Karpas-422 (cell line): ENCODE measurements around the gene EVA1A. TPM values are rescaled to one million over a fixed set of nuclear protein-coding genes. Genes with fewer than 3 reads are reported as not detected.

Source experiments
- DNase-seq: peaks from one replicate; pipeline ENCODE4 v3.0.0-alpha.2; 2015
- H2AFZ ChIP-seq: fragments of 200-600 bp; sonication (generic); 2 replicates; pipeline ENCODE4 v1.6.1; 2014; ENCODE audit warnings: antibody characterized with exemption, low read length, mixed read lengths
- H3K27ac ChIP-seq: fragments of 200-600 bp; sonication (generic); 2 replicates; pipeline ENCODE4 v1.5.1; 2014; ENCODE audit warnings: mild to moderate bottlenecking, low read length, moderate library complexity
- H3K27me3 ChIP-seq: fragments of 200-600 bp; sonication (generic); 2 replicates; pipeline ENCODE4 v1.6.1; 2014; ENCODE audit warnings: low read length, mixed read lengths
- H3K36me3 ChIP-seq: fragments of 200-600 bp; sonication (generic); 2 replicates; pipeline ENCODE4 v1.6.1; 2014; ENCODE audit warnings: low read length, mixed read lengths; ENCODE audit not compliant: insufficient read depth
- H3K4me1 ChIP-seq: fragments of 200-600 bp; sonication (generic); 2 replicates; pipeline ENCODE4 v1.6.1; 2014; ENCODE audit warnings: mild to moderate bottlenecking, low read length, mixed read lengths
- H3K4me2 ChIP-seq: fragments of 200-600 bp; sonication (generic); 2 replicates; pipeline ENCODE4 v1.6.1; 2014; ENCODE audit warnings: low read length, low read depth, mild to moderate bottlenecking; ENCODE audit not compliant: poor library complexity, severe bottlenecking
- H3K4me3 ChIP-seq: fragments of 200-600 bp; sonication (generic); 2 replicates; pipeline ENCODE4 v1.5.1; 2014; ENCODE audit warnings: mild to moderate bottlenecking, antibody characterized with exemption, low read length, mixed read lengths
- H3K79me2 ChIP-seq: fragments of 200-600 bp; sonication (generic); 2 replicates; pipeline ENCODE4 v1.6.1; 2014; ENCODE audit warnings: mild to moderate bottlenecking, low read length, mixed read lengths
- H3K9ac ChIP-seq: fragments of 200-600 bp; sonication (generic); 2 replicates; pipeline ENCODE4 v1.6.0; 2014; ENCODE audit warnings: low read length
- H3K9me2 ChIP-seq: fragments of 200-600 bp; sonication (generic), shearing (Covaris generic); replicated peaks from 2 replicates; pipeline ENCODE4 v1.6.0; 2014; ENCODE audit warnings: mild to moderate bottlenecking, low read length, moderate library complexity; ENCODE audit not compliant: insufficient read depth
- H3K9me3 ChIP-seq: fragments of 300-700, 200-600 bp; sonication (generic); 2 replicates; pipeline ENCODE4 v1.6.1; 2014; ENCODE audit warnings: low read length, mixed read lengths
- H4K20me1 ChIP-seq: fragments of 200-600 bp; sonication (generic); 2 replicates; pipeline ENCODE4 v1.6.1; 2014; ENCODE audit warnings: mild to moderate bottlenecking, antibody characterized with exemption, low read length, low read depth; ENCODE audit not compliant: insufficient read depth
- total RNA-seq: library from RNA; depleted of rRNA; stranded (reverse); fragments of >200 nt; shearing (Covaris generic); gene quantifications from 2 replicates; pipeline ENCODE4 v1.2.3, GENCODE V29; 2014; ENCODE audit warnings: low replicate concordance

Gene EVA1A
- total RNA-seq, 1 experiment from 2014 or later = not detected

- Histone ChIP-seq H3K9me2 (no peaks in the 10 kb centered on the region), H3K9ac (no peak overlapping the region), H2AFZ (no peak overlapping the region), H4K20me1 (no peaks in the 10 kb centered on the region; the same call in 1 of the 2 replicates), H3K36me3 (no peaks in the 10 kb centered on the region), H3K27ac (no peak overlapping the region), H3K4me1 (no peaks in the 10 kb centered on the region), H3K9me3 (no peaks in the 10 kb centered on the region), H3K27me3 (no peaks in the 10 kb centered on the region), H3K79me2 (no peaks in the 10 kb centered on the region), H3K4me2 (no peak overlapping the region), H3K4me3 (no peak overlapping the region)
- DNase-seq = no peak
Measured at GRCh38 chr2:75605770-75606529, 45.2 kb upstream of the EVA1A start.

- Histone ChIP-seq H3K4me3 (no peak overlapping the region), H2AFZ (no peak overlapping the region), H3K9ac (no peak overlapping the region), H3K27me3 (no peaks in the 10 kb centered on the region), H3K9me3 (no peaks in the 10 kb centered on the region), H4K20me1 (no peaks in the 10 kb centered on the region; the same call in 1 of the 2 replicates), H3K4me2 (no peak overlapping the region), H3K4me1 (no peaks in the 10 kb centered on the region), H3K79me2 (no peaks in the 10 kb centered on the region), H3K9me2 (no peaks in the 10 kb centered on the region), H3K36me3 (no peaks in the 10 kb centered on the region), H3K27ac (no peak overlapping the region)
- no peak for DNase-seq
Measured at GRCh38 chr2:75604484-75604883, 43.7 kb upstream of the EVA1A start.

- Histone ChIP-seq H3K4me1 (no peaks in the 10 kb centered on the region), H3K27ac (no peak overlapping the region), H3K79me2 (no peaks in the 10 kb centered on the region), H3K27me3 (no peaks in the 10 kb centered on the region), H2AFZ (no peak overlapping the region), H3K4me3 (no peak overlapping the region), H3K4me2 (no peak overlapping the region), H4K20me1 (no peaks in the 10 kb centered on the region), H3K36me3 (no peaks in the 10 kb centered on the region), H3K9me2 (no peaks in the 10 kb centered on the region), H3K9me3 (no peaks in the 10 kb centered on the region), H3K9ac (no peak overlapping the region)
- DNase-seq = no peak
Measured at GRCh38 chr2:75603477-75603876, 42.7 kb upstream of the EVA1A start.

GRCh38 chr2:75602724-75603342 is 42.1 kb upstream of the EVA1A start:
- H3K9ac ChIP-seq = no peak overlapping the region
- no peaks in the 10 kb centered on the region for H3K4me1 ChIP-seq
- H3K79me2 ChIP-seq = no peaks in the 10 kb centered on the region
- H3K36me3 ChIP-seq = no peaks in the 10 kb centered on the region
- DNase-seq = no peak
- no peak overlapping the region for H3K4me2 ChIP-seq
- no peak overlapping the region for H2AFZ ChIP-seq
- H3K4me3 ChIP-seq = no peak overlapping the region
- H3K27ac ChIP-seq = no peak overlapping the region
- no peaks in the 10 kb centered on the region for H3K9me2 ChIP-seq
- H4K20me1 ChIP-seq = no peaks in the 10 kb centered on the region
- no peaks in the 10 kb centered on the region for H3K27me3 ChIP-seq
- H3K9me3 ChIP-seq = no peaks in the 10 kb centered on the region

- no peak for DNase-seq
- no peak overlapping the region for H2AFZ ChIP-seq
- no peaks in the 10 kb centered on the region for H3K4me1 ChIP-seq
- no peak overlapping the region for H3K4me2 ChIP-seq
- no peaks in the 10 kb centered on the region for H3K9me2 ChIP-seq
- H3K9ac ChIP-seq = no peak overlapping the region
- H3K27ac ChIP-seq = no peak overlapping the region
- H3K9me3 ChIP-seq = no peaks in the 10 kb centered on the region
- no peak overlapping the region for H3K4me3 ChIP-seq
- no peaks in the 10 kb centered on the region for H3K79me2 ChIP-seq
- H4K20me1 ChIP-seq = no peaks in the 10 kb centered on the region
- no peaks in the 10 kb centered on the region for H3K27me3 ChIP-seq
- no peaks in the 10 kb centered on the region for H3K36me3 ChIP-seq
Measured at GRCh38 chr2:75600461-75601011, 39.8 kb upstream of the EVA1A start.

- Histone ChIP-seq H3K79me2 (no peaks in the 10 kb centered on the region), H2AFZ (no peak overlapping the region), H3K4me3 (no peak overlapping the region), H3K27ac (no peak overlapping the region), H3K9me2 (no peaks in the 10 kb centered on the region), H3K4me1 (no peaks in the 10 kb centered on the region), H4K20me1 (no peaks in the 10 kb centered on the region), H3K9ac (no peak overlapping the region), H3K9me3 (no peaks in the 10 kb centered on the region), H3K4me2 (no peak overlapping the region), H3K27me3 (no peaks in the 10 kb centered on the region), H3K36me3 (no peaks in the 10 kb centered on the region)
- no peak for DNase-seq
Measured at GRCh38 chr2:75598589-75599155, 37.9 kb upstream of the EVA1A start.

- Histone ChIP-seq H3K4me3 (no peak overlapping the region), H3K9me2 (no peaks in the 10 kb centered on the region), H3K4me1 (no peaks in the 10 kb centered on the region), H3K36me3 (no peaks in the 10 kb centered on the region), H3K9ac (no peak overlapping the region), H3K9me3 (no peaks in the 10 kb centered on the region), H3K27ac (no peak overlapping the region), H3K79me2 (no peaks in the 10 kb centered on the region), H2AFZ (no peak overlapping the region), H4K20me1 (no peaks in the 10 kb centered on the region), H3K4me2 (no peak overlapping the region), H3K27me3 (no peaks in the 10 kb centered on the region)
- DNase-seq = no peak
Measured at GRCh38 chr2:75597949-75598348, 37.2 kb upstream of the EVA1A start.

GRCh38 chr2:75596784-75597183 is 36.0 kb upstream of the EVA1A start:
- H3K36me3 ChIP-seq = no peaks in the 10 kb centered on the region
- no peak overlapping the region for H3K9ac ChIP-seq
- no peaks in the 10 kb centered on the region for H3K9me3 ChIP-seq
- no peak overlapping the region for H3K4me3 ChIP-seq
- no peaks in the 10 kb centered on the region for H3K27me3 ChIP-seq
- H3K4me2 ChIP-seq = no peak overlapping the region
- no peak for DNase-seq
- no peaks in the 10 kb centered on the region for H3K4me1 ChIP-seq
- no peak overlapping the region for H2AFZ ChIP-seq
- no peaks in the 10 kb centered on the region for H3K79me2 ChIP-seq
- no peaks in the 10 kb centered on the region for H4K20me1 ChIP-seq
- no peaks in the 10 kb centered on the region for H3K9me2 ChIP-seq
- H3K27ac ChIP-seq = no peak overlapping the region
